ENCODE measurements around the gene NPHS1.

NPHS1 gene

DNA sequence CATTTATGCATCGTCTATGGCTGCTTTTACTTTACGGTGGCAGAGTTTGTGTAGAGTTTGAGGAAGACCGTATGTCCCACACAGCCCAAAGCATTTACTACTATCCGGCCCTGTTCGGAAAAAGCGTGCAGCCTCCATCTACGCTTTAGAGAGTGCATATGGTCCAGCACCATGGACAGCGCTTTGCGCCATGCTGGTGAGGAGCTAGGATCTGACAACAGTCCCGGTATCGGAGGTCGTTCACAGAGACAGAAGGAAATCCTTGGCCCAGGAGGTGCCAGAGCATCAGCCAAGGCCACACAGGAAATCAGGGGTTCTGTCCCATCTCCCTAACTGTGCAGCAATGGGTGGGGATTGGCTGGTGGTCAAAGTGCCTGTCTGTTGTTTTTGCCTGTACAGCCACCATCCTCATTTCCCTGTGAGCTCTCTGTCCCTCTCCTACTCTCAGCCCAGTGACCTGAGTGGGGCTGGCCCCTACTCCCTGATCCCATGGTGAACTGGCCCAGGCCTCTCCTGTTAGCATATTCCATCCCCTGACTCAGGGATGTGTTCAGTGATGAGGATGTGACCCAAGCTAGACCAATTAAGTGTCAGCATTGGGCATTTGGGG, 23.5 kb downstream of the NPHS1 start:
- Mint-ChIP-seq H3K27ac (no peak overlapping the region), H3K36me3 (no peaks in the 10 kb centered on the region), H3K9me3 (no peaks in the 10 kb centered on the region), H3K27me3 (peaks cover 19% of the 10 kb centered on the region), H3K4me3 (no peak overlapping the region), H3K4me1 (no peaks in the 10 kb centered on the region)
- ATAC-seq (ENCODE audit: low read depth) (peak; percentile 42), DNase-seq (ENCODE audit: low spot score in 2 of 2) (peak in 1 of 2 donors; percentile 47)

DNA sequence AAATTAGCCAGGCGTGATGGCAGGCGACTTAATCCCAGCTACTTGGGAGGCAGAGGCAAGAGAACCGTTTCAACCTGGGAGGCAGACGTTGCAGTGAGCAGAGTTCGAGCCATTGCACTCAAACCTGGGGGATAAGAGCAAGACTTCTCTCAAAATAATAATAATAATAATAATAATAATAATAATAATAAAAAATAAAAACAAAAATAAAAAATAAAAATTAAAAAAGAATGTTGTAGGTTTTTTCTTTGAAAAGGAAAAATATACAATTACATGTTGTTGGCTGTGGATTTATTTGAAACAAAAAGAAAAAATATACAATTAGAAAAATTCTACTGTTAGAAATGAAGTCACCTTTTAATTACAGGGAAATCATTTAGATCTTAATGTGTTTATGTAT, 28.2 kb downstream of the NPHS1 start:
- H3K4me1 Mint-ChIP-seq, result no peaks in the 10 kb centered on the region
- H3K9me3 Mint-ChIP-seq, result peaks cover 1% of the 10 kb centered on the region
- H3K4me3 Mint-ChIP-seq, result no peak overlapping the region
- no peak for DNase-seq (ENCODE audit: low spot score in 2 of 2)
- H3K27me3 Mint-ChIP-seq, result peaks cover 16% of the 10 kb centered on the region
- H3K27ac Mint-ChIP-seq, result no peak overlapping the region
- H3K36me3 Mint-ChIP-seq, result no peaks in the 10 kb centered on the region
- no peak for ATAC-seq (ENCODE audit: low read depth)

DNA sequence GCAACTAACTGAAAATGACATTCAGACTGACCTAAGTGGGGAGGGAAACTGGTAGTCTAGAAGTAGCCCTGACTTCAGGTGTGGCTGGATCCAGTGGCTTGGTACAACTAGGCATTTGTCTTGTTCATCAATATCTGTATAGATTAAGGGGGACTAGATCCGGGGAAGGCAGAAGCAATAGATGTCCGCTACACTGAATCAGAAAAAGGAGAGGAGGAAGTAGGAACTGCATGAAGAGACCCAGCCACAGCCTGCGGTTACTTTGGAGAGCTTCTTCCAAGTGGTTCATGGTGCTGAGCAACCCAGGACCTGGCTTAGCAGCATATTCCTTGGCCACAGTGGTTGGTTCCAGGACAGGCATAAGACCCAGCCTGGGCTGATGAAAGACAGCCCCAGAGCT, 29.7 kb downstream of the NPHS1 start:
- DNase-seq (ENCODE audit: low spot score in 2 of 2), result no peak

GRCh38 chr19:35818445-35818844, 33.9 kb downstream of the NPHS1 start:
- no peak for ATAC-seq (ENCODE audit: low read depth)
- Mint-ChIP-seq H3K27ac (no peak overlapping the region), H3K9me3 (peaks cover 2% of the 10 kb centered on the region), H3K4me1 (no peaks in the 10 kb centered on the region), H3K27me3 (peaks cover 16% of the 10 kb centered on the region), H3K4me3 (no peak overlapping the region), H3K36me3 (no peaks in the 10 kb centered on the region)
- DNase-seq (ENCODE audit: low spot score in 2 of 2), result no peak

More for the DNA sequence above, 29.7 kb downstream of the NPHS1 start:
- no peaks in the 10 kb centered on the region for H3K36me3 Mint-ChIP-seq
- peaks cover 1% of the 10 kb centered on the region for H3K9me3 Mint-ChIP-seq
- H3K4me1 Mint-ChIP-seq, result no peaks in the 10 kb centered on the region
- no peak overlapping the region for H3K27ac Mint-ChIP-seq
- peaks cover 13% of the 10 kb centered on the region for H3K27me3 Mint-ChIP-seq
- no peak for ATAC-seq (ENCODE audit: low read depth)
- H3K4me3 Mint-ChIP-seq, result no peak overlapping the region

GRCh38 chr19:35816846-35817245, 35.5 kb downstream of the NPHS1 start:
- Mint-ChIP-seq H3K9me3 (peaks cover 2% of the 10 kb centered on the region), H3K36me3 (no peaks in the 10 kb centered on the region), H3K27me3 (peaks cover 19% of the 10 kb centered on the region), H3K27ac (no peak overlapping the region), H3K4me1 (no peaks in the 10 kb centered on the region), H3K4me3 (no peak overlapping the region)
- ATAC-seq (ENCODE audit: low read depth) (no peak), DNase-seq (ENCODE audit: low spot score in 2 of 2) (no peak)

DNA sequence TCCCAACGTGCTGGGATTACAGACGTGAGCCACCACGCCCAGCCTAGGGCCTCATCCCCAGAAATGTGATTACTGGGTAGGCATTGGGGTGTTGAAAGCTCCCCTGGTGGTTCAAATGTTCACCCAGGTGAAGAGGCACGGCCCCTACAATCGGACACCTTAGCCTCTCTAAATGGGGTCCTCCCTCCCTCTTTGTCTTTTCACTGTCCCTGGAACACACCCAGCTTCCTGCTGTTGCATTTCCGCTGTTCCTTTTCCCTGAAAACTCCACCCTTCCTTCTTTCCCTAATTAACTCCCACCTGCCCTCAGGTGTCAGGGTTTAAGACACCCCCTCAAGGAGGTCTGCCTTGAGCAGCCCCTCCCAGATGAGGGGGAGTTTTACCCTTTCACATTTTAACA, 36.0 kb downstream of the NPHS1 start:
- peaks cover 20% of the 10 kb centered on the region for H3K27me3 Mint-ChIP-seq
- H3K4me3 Mint-ChIP-seq, result no peak overlapping the region
- DNase-seq (ENCODE audit: low spot score in 2 of 2), result no peak
- no peak for ATAC-seq (ENCODE audit: low read depth)
- no peak overlapping the region for H3K27ac Mint-ChIP-seq
- peaks cover 2% of the 10 kb centered on the region for H3K9me3 Mint-ChIP-seq
- no peaks in the 10 kb centered on the region for H3K36me3 Mint-ChIP-seq
- peaks cover under 1% of the 10 kb centered on the region for H3K4me1 Mint-ChIP-seq

GRCh38 chr19:35813043-35813890, 39.0 kb downstream of the NPHS1 start:
- Mint-ChIP-seq H3K36me3 (no peaks in the 10 kb centered on the region), H3K4me3 (no peak overlapping the region), H3K4me1 (peaks cover 3% of the 10 kb centered on the region), H3K9me3 (peaks cover 2% of the 10 kb centered on the region), H3K27me3 (peaks cover 26% of the 10 kb centered on the region), H3K27ac (no peak overlapping the region)
- DNase-seq (ENCODE audit: low spot score in 2 of 2) (no peak), ATAC-seq (ENCODE audit: low read depth) (no peak)

DNA sequence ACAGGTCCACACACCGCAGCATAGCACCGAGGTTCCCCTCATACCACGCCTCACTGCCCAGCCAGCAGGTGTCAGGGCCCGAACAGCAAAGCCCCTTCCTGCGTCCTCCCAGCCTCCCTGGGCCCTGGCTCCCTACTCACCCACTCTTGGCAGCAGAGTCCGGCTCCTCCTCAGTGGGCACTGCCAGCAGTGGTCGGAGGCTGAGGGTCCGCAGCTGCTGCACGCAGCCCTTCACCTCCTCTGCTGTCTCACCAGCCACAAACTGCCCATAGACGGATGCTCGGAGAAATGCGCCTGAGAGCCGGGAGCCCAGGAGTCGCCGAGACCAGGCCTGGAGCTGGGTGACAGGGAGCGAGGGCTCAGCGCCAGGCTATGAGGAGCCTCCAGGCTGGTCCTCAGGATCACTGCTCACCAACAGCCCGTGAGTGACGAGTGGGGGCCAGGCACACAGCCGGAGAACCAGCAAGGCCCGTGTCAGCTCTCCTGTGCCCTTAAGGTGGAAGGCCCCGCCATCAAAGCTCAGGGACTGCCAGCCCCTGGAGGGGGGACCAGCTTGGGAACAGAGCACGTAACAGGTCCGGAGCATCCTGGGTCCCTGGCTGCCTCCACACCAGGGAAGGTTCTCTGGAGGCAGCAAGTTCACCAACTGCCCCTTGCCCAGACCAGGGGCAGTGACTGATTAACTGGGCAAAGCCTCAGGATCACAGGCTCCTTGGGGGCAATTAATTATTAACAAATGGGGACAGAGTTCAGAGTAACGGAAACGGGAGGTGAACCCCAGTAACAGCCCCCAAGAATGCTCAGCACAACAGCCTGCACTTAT, 39.9 kb downstream of the NPHS1 start, which contains the start of gene PRODH2:
Gene PRODH2 (minus strand): TSS at position 626 of the 823 bp plus-strand sequence. CDS start 40 bp downstream, at position 586.
- ATAC-seq (ENCODE audit: low read depth) (no peak), DNase-seq (ENCODE audit: low spot score in 2 of 2) (no peak)
- Mint-ChIP-seq H3K4me1 (peaks cover 3% of the 10 kb centered on the region), H3K27me3 (peaks cover 24% of the 10 kb centered on the region), H3K9me3 (peaks cover 2% of the 10 kb centered on the region), H3K4me3 (no peak within 1 kb of the TSS), H3K36me3 (no peaks in the 10 kb centered on the region), H3K27ac (no peak within 1 kb of the TSS)

DNA sequence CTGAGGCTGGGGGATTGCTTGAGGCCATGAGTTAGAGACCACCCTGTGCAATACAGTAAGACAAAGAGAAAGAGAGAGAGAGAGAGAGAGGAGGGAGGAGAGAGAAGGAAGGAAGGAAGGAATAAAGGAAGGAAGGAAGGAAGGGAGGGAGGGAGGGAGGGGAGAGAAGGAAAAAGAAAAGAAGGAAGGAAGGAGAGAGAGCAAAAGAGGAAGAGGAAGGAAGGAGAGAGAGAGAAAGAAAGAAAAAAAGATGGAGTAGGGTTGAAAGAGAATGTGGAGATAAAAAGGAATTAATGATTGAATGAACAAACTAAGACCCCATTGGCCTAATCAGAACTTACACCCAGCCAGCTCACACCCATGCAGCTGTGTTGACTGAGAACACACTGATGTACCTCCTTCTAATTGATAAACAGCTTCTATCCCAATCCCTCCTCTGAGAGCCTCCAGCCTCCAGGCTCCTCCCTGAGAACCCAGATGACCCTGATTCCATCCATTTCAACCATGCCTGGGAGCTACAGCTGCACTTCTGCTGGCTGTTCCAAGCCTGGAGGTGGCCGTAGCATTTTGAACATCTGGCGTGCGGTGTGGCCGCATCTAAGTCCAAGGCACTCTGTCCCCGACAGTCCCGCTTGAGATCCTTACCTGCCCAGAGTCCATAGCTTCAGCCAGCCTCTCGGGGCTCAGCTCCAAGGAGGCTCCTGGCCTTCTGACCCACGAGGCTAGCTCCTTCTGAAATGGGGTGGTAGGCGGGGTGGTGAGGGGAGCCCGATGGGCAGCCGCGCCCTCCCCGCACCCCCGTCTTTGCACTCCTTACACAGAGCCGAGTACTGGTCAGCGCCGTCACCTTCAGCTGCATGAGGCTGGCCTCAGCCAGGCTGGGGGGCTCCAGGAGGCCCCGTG, 40.7 kb downstream of the NPHS1 start:
- Mint-ChIP-seq H3K9me3 (peaks cover 2% of the 10 kb centered on the region), H3K27ac (no peak overlapping the region), H3K27me3 (peaks cover 24% of the 10 kb centered on the region), H3K4me3 (no peak overlapping the region), H3K36me3 (no peaks in the 10 kb centered on the region), H3K4me1 (peaks cover 3% of the 10 kb centered on the region)
- DNase-seq (ENCODE audit: low spot score in 2 of 2) (no peak), ATAC-seq (ENCODE audit: low read depth) (no peak)

DNA sequence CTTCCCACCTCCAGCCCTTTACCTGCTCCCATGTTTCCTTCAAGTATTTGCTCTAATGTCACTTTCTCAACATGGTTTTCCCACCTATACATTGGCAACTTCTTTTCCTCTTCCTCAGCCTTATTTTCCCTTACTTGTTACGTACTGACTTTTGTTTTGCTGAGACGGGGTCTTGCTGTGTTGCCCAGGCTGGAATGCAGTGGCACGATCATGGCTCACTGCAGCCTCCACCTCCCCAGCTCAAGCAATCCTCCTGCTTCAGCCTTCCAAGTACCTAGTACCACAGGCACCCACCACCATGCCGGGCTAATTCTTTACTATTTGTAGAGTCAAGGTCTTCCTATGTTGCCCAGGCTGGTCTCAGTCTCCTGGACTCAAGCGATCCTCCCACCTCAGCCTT, 44.7 kb downstream of the NPHS1 start:
- H3K36me3 Mint-ChIP-seq, result no peaks in the 10 kb centered on the region
- ATAC-seq (ENCODE audit: low read depth) (no peak), DNase-seq (ENCODE audit: low spot score in 2 of 2) (no peak)
- H3K27me3 Mint-ChIP-seq, result peaks cover 14% of the 10 kb centered on the region
- H3K4me1 Mint-ChIP-seq, result peaks cover 11% of the 10 kb centered on the region
- no peak overlapping the region for H3K27ac Mint-ChIP-seq
- no peaks in the 10 kb centered on the region for H3K9me3 Mint-ChIP-seq
- no peak overlapping the region for H3K4me3 Mint-ChIP-seq

DNA sequence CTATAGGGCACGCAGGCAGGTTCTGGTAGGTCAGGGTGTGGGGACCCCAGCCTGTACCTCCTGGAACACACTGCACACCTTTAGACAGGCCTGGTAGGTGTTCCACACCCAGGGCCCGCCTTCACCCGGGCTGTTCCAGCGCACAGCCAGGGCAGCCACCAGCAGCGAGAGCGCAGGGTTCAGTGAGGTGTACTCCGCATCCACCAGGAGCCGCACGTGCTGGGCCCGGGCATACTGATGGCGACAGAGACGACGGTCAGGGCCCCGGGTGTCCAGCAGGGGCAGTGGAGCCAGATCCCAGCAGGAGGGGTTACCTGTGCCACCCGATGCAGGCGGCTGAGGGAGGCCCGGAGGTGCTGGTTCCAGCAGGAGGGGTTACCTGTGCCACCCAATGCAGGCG, 45.7 kb downstream of the NPHS1 start:
- Mint-ChIP-seq H3K27ac (no peak overlapping the region), H3K27me3 (peaks cover 10% of the 10 kb centered on the region), H3K4me3 (no peak overlapping the region), H3K9me3 (no peaks in the 10 kb centered on the region), H3K4me1 (peaks cover 11% of the 10 kb centered on the region), H3K36me3 (no peaks in the 10 kb centered on the region)
- ATAC-seq (ENCODE audit: low read depth) (no peak), DNase-seq (ENCODE audit: low spot score in 2 of 2) (no peak)

GRCh38 chr19:35805526-35806102, 46.7 kb downstream of the NPHS1 start:
- peaks cover 4% of the 10 kb centered on the region for H3K27me3 Mint-ChIP-seq
- ATAC-seq (ENCODE audit: low read depth), result no peak
- H3K27ac Mint-ChIP-seq, result no peak overlapping the region
- H3K4me1 Mint-ChIP-seq, result peaks cover 8% of the 10 kb centered on the region
- H3K9me3 Mint-ChIP-seq, result no peaks in the 10 kb centered on the region
- no peak for DNase-seq (ENCODE audit: low spot score in 2 of 2)
- H3K36me3 Mint-ChIP-seq, result no peaks in the 10 kb centered on the region
- H3K4me3 Mint-ChIP-seq, result no peak overlapping the region

- Mint-ChIP-seq H3K27me3 (peaks cover 11% of the 10 kb centered on the region), H3K9me3 (no peaks in the 10 kb centered on the region), H3K27ac (no peak overlapping the region), H3K4me3 (no peak overlapping the region), H3K36me3 (no peaks in the 10 kb centered on the region), H3K4me1 (peaks cover 13% of the 10 kb centered on the region)
- DNase-seq (ENCODE audit: low spot score in 2 of 2), result no peak
- no peak for ATAC-seq (ENCODE audit: low read depth)
Measured at GRCh38 chr19:35801828-35802227, 50.5 kb downstream of the NPHS1 start.
